AG10803 (cell line): ENCODE measurements around the gene APLP2.
"Not testable (repeated sequence)": the region's sequence is repeated elsewhere in the genome, so short reads cannot be mapped to it uniquely, and the experiment has no call there.

Source experiments
- DNase-seq: peaks from one replicate; pipeline ENCODE4 v3.0.0; 2010; ENCODE audit warnings: low read depth
- H3K4me3 ChIP-seq: 2 replicates; pipeline ENCODE4 v1.5.1; 2011; ENCODE audit warnings: mild to moderate bottlenecking, low read length, control low read depth
- TF ChIP-seq, protein P1 (sequence below): conservative IDR thresholded peaks from 2 replicates; pipeline ENCODE4 v1.5.1; 2011; ENCODE audit warnings: mild to moderate bottlenecking, low read length, control low read depth, inconsistent platforms

Gene APLP2

DNA sequence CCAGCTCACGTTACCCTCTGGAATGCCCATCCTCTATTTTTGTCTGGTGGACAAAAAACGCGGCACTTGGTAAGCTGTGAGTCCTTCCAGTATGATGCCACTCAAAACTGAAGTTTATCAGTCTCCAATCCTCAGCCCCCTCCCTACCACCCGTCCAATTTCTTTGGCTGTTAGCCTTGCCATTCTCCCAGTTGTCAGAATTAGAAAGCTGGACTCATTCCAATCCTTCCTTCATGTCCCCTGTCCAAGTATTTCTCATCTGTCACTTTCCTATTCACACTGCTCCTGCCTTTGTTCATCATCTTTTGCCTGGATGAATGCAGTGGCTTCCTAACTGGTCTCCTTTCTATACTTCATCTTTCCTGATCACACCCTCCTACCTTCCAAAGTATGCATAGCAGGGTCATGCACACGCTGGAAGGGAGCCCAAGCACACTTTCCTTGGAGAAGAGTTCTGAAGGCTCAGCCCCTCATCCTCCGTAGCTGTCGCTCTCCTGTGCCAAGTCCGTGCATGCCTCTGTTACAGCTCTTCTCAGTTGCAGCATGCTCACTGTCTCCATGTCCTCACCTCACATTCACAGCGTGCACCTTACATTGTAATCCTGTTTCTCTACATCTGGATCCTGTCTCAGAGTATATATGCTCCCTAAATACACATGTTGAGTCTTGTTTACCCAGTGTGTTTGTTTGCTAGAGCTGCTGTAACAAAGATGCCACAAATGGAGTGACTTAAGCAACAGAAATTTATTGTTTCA lies 19.4 kb downstream of the APLP2 start:
- no peak overlapping the region for H3K4me3 ChIP-seq
- TF ChIP-seq, protein P1, sequence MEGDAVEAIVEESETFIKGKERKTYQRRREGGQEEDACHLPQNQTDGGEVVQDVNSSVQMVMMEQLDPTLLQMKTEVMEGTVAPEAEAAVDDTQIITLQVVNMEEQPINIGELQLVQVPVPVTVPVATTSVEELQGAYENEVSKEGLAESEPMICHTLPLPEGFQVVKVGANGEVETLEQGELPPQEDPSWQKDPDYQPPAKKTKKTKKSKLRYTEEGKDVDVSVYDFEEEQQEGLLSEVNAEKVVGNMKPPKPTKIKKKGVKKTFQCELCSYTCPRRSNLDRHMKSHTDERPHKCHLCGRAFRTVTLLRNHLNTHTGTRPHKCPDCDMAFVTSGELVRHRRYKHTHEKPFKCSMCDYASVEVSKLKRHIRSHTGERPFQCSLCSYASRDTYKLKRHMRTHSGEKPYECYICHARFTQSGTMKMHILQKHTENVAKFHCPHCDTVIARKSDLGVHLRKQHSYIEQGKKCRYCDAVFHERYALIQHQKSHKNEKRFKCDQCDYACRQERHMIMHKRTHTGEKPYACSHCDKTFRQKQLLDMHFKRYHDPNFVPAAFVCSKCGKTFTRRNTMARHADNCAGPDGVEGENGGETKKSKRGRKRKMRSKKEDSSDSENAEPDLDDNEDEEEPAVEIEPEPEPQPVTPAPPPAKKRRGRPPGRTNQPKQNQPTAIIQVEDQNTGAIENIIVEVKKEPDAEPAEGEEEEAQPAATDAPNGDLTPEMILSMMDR = no peak
- DNase-seq = no peak

DNA sequence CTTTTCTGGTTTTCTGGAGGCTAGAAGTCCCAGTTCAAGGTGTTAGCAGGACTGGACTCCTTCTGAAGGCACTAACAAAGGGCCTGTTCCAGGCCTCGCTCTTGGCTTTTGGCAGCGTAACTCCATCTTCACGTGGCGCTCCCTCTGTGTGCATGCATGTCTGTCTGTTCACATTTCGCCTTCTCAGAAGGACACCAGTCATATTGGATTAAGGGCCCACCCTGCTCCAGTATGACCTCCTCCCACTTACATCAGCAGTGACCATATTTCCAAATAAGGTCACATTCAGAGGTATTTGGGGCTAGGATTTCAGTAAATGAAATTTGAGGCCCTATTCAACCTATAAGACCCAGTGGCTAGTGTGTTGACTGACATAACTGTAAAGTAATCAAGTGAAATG lies 20.0 kb downstream of the APLP2 start:
- no peak overlapping the region for H3K4me3 ChIP-seq
- no peak for DNase-seq
- TF ChIP-seq, protein P1 = no peak

DNA sequence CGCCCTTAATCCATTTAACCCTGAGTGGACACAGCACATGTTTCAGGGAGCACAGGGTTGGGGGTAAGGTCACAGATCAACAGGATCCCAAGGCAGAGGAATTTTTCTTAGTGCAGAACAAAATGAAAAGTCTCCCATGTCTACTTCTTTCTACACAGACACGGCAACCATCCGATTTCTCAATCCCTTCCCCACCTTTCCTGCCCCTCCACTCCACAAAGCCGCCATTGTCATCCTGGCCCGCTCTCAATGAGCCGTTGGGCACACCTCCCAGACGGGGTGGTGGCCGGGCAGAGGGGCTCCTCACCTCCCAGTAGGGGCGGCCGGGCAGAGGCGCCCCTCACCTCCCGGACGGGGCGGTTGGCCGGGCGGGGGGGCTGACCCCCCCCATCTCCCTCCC lies 20.8 kb downstream of the APLP2 start:
- not testable (repeated sequence) for DNase-seq, H3K4me3 ChIP-seq

DNA sequence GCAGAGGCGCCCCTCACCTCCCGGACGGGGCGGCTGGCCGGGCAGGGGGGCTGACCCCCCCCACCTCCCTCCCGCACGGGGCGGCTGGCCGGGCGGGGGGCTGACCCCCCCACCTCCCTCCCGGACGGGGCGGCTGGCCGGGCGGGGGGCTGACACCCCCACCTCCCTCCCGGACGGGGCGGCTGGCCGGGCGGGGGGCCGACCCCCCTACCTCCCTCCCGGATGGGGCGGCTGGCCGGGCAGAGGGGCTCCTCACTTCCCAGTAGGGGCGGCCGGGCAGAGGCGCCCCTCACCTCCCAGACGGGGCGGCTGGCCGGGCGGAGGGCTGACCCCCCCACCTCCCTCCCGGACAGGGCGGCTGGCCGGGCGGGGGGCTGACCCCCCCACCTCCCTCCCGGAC lies 21.5 kb downstream of the APLP2 start:
- not testable (repeated sequence) for DNase-seq, H3K4me3 ChIP-seq

DNA sequence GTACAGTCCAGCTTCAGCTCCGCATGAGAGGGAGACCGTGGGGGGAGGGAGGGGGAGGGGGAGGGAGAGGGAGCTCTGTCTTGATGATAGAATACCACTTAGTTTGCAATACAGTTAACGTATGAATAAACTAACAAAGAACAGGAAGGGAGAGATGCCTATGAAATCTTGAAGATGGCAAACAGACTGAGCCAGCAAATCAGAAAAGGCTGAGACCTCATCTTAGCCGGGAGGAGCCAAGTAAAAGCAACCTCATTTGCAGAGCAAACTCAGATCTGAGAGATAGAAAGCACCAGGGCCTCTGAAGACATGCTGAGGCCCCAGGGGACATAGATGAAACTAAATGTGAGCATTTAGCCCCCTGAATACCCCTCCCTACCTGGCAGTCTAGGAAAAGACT lies 23.0 kb downstream of the APLP2 start:
- no peak for DNase-seq
- TF ChIP-seq, protein P1 = no peak
- no peak overlapping the region for H3K4me3 ChIP-seq

DNA sequence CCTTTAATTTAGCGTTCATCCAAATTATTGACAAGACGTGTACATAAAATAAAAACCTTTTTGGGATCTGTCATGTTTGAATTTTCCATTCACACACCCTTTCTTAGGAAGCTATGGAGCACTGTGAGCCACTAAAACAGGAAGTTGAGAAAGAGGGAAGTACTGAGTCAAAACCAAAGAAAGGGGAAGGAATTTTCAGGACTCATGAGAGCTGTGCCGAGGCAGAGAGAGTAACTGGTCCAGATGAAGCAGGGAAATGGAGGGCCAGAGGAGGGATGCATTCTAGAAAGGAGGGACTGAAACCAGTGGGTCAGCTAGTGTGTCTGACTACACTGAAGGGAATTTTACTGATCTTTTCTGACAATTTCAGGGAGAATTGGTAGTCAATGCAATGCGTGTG lies 24.9 kb downstream of the APLP2 start:
- DNase-seq = no peak
- H3K4me3 ChIP-seq = no peak overlapping the region
- TF ChIP-seq, protein P1 = no peak

DNA sequence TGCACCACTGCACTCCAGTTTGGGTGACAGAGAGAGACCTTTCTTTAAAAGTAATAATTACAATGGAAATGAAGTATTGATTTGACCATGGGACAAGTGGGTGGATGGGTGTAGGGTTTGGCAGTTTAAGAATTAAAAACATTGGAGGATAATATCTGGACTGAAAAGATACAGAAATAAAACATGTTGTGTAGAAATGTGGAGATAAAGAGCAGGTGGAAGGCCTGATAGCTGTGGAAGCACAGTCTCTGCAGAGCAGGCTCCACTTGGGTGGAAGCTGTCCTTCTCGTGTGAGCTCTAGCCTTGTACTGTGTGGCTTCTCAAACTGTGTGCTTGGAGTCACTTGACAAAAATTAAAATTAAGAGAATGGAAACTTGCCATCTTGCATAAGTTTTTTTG lies 25.6 kb downstream of the APLP2 start:
- H3K4me3 ChIP-seq = no peak overlapping the region
- DNase-seq = no peak
- TF ChIP-seq, protein P1 = no peak

DNA sequence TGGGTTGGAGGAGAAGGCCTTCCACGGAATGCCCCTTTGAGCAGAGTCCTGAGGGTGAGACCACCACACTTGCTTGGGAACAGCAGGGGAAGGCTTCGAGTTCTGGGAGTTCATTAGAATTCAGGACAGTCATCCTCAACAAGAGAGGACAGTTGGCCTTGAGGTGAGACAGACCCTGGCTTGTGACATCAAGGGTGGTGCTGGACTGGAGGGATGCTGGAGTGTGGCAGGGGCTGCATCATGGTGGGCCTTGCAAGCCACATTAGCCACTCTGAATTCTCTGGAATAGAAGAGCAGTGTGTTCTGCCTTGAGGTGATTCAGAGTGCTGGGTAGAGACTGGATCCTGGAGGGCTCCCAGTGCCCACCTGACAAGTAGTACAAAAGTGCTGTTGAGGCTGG lies 26.3 kb downstream of the APLP2 start:
- DNase-seq = no peak
- TF ChIP-seq, protein P1 = no peak
- H3K4me3 ChIP-seq = no peak overlapping the region
